Esophagus muscularis mucosa (tissue), 3 donors: Measurements from ENCODE around the gene GPATCH8.

Experiments used
- CTCF ChIP-seq, 3 experiments: fragments of 200-600 bp in 2 of 3; fragments of 450-650 bp in 1 of 3; sonication (generic) in 2 of 3; IDR thresholded peaks; one replicate each; pipeline ENCODE4 v1.5.1; 2017 to 2019; ENCODE audit warnings: antibody characterized with exemption in 3 of 3, mild to moderate bottlenecking in 2 of 3, moderate library complexity in 1 of 3
- POLR2A ChIP-seq: fragments of 450-650 bp; IDR thresholded peaks from one replicate; pipeline ENCODE4 v1.6.1; 2017; ENCODE audit warnings: antibody characterized with exemption, moderate library complexity, mild to moderate bottlenecking, low read depth
- POLR2AphosphoS5 ChIP-seq, 2 donors: sonication (generic); formaldehyde crosslinking; IDR thresholded peaks; one replicate each; pipeline ENCODE4 v1.6.1; 2017; ENCODE audit warnings: antibody characterized with exemption in 2 of 2

GRCh38 chr17:44518032-44518431 lies 14.8 kb upstream of the GPATCH8 start:
- TF ChIP-seq CTCF (IDR thresholded peaks at IDR 0.05) (no peak), POLR2AphosphoS5 (IDR thresholded peaks at IDR 0.05) (no peak), POLR2A (no peak)
